Heart right ventricle (tissue), 16 donors: ENCODE results near the gene DDX47. TPM values are rescaled to one million over a fixed set of nuclear protein-coding genes. Genes with fewer than 3 reads are reported as not detected.
"Not testable (repeated sequence)": the region's sequence is repeated elsewhere in the genome, so short reads cannot be mapped to it uniquely, and the experiment has no call there.

Experiments
- ATAC-seq, 8 donors: fragments of 200-7000 bp; cut with Tn5 transposase; one replicate each; pipeline ENCODE4 v1.9.1; 2020; ENCODE audit warnings: mild to moderate bottlenecking in 8 of 8, moderate library complexity in 8 of 8, moderate number of reproducible peaks in 1 of 8
- DNase-seq, 2 donors: peaks; one replicate each; pipeline ENCODE4 v3.0.0-alpha.2; 2020
- H3K27ac ChIP-seq, 10 donors: fragments of 200-600 bp; sonication (generic) in 2 of 10; one replicate each; pipeline versions ENCODE4 v1.5.0 to v1.8.0; 2020 to 2022; ENCODE audit warnings: mild to moderate bottlenecking in 3 of 10
- H3K27me3 ChIP-seq, 7 donors: fragments of 200-600 bp; one replicate each; pipeline ENCODE4 v1.8.0; 2021 to 2022; ENCODE audit warnings: mild to moderate bottlenecking in 2 of 7
- H3K36me3 ChIP-seq, 9 donors: fragments of 200-600 bp; sonication (generic) in 1 of 9; one replicate each; pipeline versions ENCODE4 v1.5.0 to v1.8.0; 2020 to 2022; ENCODE audit warnings: mild to moderate bottlenecking in 2 of 9
- H3K4me1 ChIP-seq, 9 donors: fragments of 200-600 bp; sonication (generic) in 1 of 9; one replicate each; pipeline versions ENCODE4 v1.5.0 to v1.8.0; 2020 to 2022; ENCODE audit warnings: mild to moderate bottlenecking in 4 of 9
- H3K4me3 ChIP-seq, 10 donors: fragments of 200-600 bp; sonication (generic) in 2 of 10; one replicate each; pipeline versions ENCODE4 v1.5.0 to v1.8.0; 2020 to 2022; ENCODE audit warnings: mild to moderate bottlenecking in 7 of 10, moderate library complexity in 2 of 10
- H3K9me3 ChIP-seq, 11 donors: fragments of 200-600 bp in 10 of 11; sonication (generic) in 2 of 11; one replicate each; pipeline versions ENCODE4 v1.5.0 to v1.8.0; 2013 to 2022; ENCODE audit warnings: mild to moderate bottlenecking in 2 of 11, control low read depth in 1 of 11, moderate library complexity in 1 of 11
- WGBS, 2 donors: extraction: QIAGEN DNeasy Blood & Tissue Kit; methylation state at CpG; one replicate each; pipeline ENCODE4 v1.1.7; 2013; ENCODE audit warnings: inconsistent platforms in 1 of 2; 5-methylcytosine and 5-hydroxymethylcytosine counted together
- intact Hi-C, 10 donors: fragments of 100-400 bp; cut with DNase I; formaldehyde crosslinking; loops; one replicate each; pipeline versions ENCODE4 v1.11.1 to v1.14.2; 2022
- polyA plus RNA-seq, 2 donors: library from polyadenylated mRNA; stranded (reverse); fragments of 200-250 nt; gene quantifications; one replicate each; pipeline ENCODE4 v1.2.3, GENCODE V29; 2013
- total RNA-seq, 10 donors: library from RNA; stranded (reverse); fragmentation: NEBNext Ultra II Directional in 3 of 10; extraction: Animal tissue kit (Norgen Biotek cat#: 25700) in 3 of 10; gene quantifications; one replicate each; pipeline versions ENCODE4 v1.2.1 to v1.2.4, GENCODE V29; 2021 to 2023
- TF ChIP-seq, protein P1 (sequence below), 9 donors: fragments of 200-600 bp; sonication (generic) in 2 of 9; IDR thresholded peaks; one replicate each; pipeline versions ENCODE4 v1.5.0 to v1.8.0; 2021 to 2022; ENCODE audit warnings: antibody characterized with exemption in 9 of 9, mild to moderate bottlenecking in 5 of 9, moderate library complexity in 1 of 9
- donor health status: Arrhythmogenic right ventricular cardiomyopathy.
- donor health status: ischemic (EF 13 %, LVEDD 7.1; RV severe dilation, severe dysfunction).
- donor health status: healthy with polysubstance abuse.
- donor health status: DM: no; HTN: yes; CAD: no.
- donor health status: DM: no; HTN: no; CAD: no.
- donor health status: ischemic (EF 25% LVEDD 6.9; RV normal size, moderate dysfunction).
- donor health status: ischemic (EF 25% LVEDD 5.7; RV mildly dilated, moderate dysfunction).
- donor health status: healthy.
- donor health status: DM: yes; HTN: yes; CAD: no.
- donor health status: Ischemic cardiomyopathy.
- donor health status: ischemic (EF 35%, LVEDD 5.7; RV mildly dilated, moderate dysfunction).
- donor health status: nonischemic (EF 11% LVEDD 7.7; RV severe dilation, severe dysfunction).
- donor health status: DM: yes; HTN: yes; CAD: no.
- donor health status: PGD.
- donor health status: ischemic (EF 29% LVEDD 5.4; RV normal size, mild dysfunction).
- donor health status: nonischemic (EF 23%, LVEDD 6.1; RV moderate dilation, normal function).

DDX47 gene
- total and polyA plus RNA-seq, 12 donors = 16.8 to 32.3 (median 29.7) TPM

DNA sequence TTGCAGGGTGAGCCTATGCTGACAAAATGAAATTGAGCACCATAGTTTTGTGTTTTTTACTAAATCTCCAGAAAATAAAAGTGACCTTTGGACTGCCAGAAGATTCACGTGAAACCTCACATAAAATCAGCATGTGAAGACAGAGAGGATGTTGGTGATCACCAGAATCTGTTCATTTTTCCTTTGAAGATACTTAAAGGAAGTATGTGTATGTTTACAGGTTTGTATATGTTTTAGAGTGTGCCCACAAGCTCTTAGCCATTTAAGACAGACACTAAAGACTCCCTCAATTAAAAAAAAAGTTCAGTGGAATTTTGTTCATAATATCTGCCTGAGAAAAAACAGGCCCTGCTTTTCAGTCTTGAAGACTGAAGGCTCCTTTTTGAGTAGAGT, 25.9 kb downstream of the DDX47 start:
- Histone ChIP-seq H3K4me3 (no peak overlapping the region), H3K36me3 (peaks cover 0 to 19% (median 0%) of the 10 kb centered on the region in 9 donors), H3K9me3 (no peaks in the 10 kb centered on the region), H3K27ac (no peak overlapping the region), H3K27me3 (no peaks in the 10 kb centered on the region), H3K4me1 (peaks cover 0 to 7% (median 0%) of the 10 kb centered on the region in 9 donors)
- intact Hi-C loops = loop anchor here in 6 of 10 donors (5.0 to 10.0 kb wide), 4 partner anchors 66 to 148 kb away; no protein-coding TSS in a partner anchor
- 94 to 97% methylated on average over 1 of the region's 1 CpG for WGBS, 2 donors
- TF ChIP-seq, protein P1, sequence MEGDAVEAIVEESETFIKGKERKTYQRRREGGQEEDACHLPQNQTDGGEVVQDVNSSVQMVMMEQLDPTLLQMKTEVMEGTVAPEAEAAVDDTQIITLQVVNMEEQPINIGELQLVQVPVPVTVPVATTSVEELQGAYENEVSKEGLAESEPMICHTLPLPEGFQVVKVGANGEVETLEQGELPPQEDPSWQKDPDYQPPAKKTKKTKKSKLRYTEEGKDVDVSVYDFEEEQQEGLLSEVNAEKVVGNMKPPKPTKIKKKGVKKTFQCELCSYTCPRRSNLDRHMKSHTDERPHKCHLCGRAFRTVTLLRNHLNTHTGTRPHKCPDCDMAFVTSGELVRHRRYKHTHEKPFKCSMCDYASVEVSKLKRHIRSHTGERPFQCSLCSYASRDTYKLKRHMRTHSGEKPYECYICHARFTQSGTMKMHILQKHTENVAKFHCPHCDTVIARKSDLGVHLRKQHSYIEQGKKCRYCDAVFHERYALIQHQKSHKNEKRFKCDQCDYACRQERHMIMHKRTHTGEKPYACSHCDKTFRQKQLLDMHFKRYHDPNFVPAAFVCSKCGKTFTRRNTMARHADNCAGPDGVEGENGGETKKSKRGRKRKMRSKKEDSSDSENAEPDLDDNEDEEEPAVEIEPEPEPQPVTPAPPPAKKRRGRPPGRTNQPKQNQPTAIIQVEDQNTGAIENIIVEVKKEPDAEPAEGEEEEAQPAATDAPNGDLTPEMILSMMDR (IDR thresholded peaks at IDR 0.05) = no peak
- DNase-seq = no peak
- no peak for ATAC-seq

DNA sequence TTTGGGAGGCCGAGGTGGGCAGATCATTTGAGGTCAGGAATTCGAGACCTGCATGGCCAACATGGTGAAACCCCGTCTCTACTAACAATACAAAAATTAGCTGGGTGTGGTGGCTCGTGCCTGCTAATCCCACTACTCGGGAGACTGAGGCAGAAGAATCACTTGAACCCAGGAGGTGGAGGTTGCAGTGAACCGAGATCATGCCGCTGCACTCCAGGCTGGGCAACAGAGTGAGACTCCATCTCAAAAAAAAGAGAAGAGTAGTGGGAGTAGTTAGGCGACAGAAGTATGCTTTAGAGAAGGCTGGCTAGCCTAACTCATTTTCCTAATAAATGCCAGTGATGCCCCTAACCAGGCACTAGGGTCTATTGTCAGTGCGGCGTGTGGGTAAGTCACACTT, 26.3 kb downstream of the DDX47 start:
- H3K27ac ChIP-seq = peak overlapping the region in 1 of 10 donors; percentile 31
- H3K27me3 ChIP-seq, H3K9me3 ChIP-seq, H3K4me3 ChIP-seq, ATAC-seq, H3K4me1 ChIP-seq, DNase-seq: not testable (repeated sequence)
- peaks cover 0 to 15% (median 0%) of the 10 kb centered on the region in 9 donors for H3K36me3 ChIP-seq
- WGBS, 2 donors = 95% methylated on average over 10 of the region's 10 CpGs
- intact Hi-C loops = loop anchor here in 6 of 10 donors (5.0 to 10.0 kb wide), 4 partner anchors 65 to 148 kb away; no protein-coding TSS in a partner anchor

DNA sequence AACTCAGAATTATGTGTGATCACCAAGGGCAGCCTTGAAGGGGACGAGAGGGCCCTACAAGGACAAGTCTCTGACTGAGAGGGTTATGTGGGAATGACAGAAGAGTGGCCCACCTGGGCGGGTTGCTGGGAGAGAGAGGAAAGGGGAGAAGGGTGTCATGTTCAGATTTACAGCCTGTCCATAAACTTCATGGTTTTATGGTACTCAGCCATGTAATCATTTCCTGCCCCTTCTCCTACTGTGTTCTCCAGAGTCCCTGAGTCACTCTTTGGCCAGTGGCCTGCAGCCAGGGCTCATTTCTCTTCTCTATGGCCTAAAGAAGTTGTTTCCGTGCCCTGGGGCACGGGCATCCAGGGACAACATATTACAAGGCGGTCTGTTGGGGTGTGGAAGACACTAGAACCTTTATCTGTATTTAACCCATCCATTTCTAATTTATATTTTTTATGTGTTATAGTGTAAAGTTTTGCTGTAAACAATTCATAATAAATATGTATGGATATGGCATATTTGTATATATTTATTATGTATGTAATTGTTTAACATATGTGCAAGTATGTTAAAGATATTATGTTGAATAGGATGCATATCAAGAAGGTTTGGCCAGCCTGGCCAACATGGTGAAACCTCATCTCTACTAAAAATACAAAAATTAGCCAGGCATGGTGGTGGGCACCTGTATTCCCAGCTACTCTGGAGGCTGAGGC, 26.9 kb downstream of the DDX47 start:
- peak overlapping the region in 1 of 10 donors; percentile 31 for H3K27ac ChIP-seq
- intact Hi-C loops = loop anchor here in 6 of 10 donors (5.0 to 10.0 kb wide), 4 partner anchors 65 to 147 kb away; no protein-coding TSS in a partner anchor
- TF ChIP-seq, protein P1 (IDR thresholded peaks at IDR 0.05) = no peak
- H3K9me3 ChIP-seq = no peaks in the 10 kb centered on the region
- H3K4me3 ChIP-seq = no peak overlapping the region
- WGBS, 2 donors = 69 to 80% methylated on average over 5 of the region's 5 CpGs
- DNase-seq = peak in 1 of 2 donors; percentile 24
- H3K27me3 ChIP-seq = no peaks in the 10 kb centered on the region
- H3K36me3 ChIP-seq = peaks cover 0 to 11% (median 0%) of the 10 kb centered on the region in 9 donors
- peak in 1 of 8 donors; percentile 65 for ATAC-seq
- H3K4me1 ChIP-seq = peaks cover 0 to 7% (median 0%) of the 10 kb centered on the region in 9 donors

DNA sequence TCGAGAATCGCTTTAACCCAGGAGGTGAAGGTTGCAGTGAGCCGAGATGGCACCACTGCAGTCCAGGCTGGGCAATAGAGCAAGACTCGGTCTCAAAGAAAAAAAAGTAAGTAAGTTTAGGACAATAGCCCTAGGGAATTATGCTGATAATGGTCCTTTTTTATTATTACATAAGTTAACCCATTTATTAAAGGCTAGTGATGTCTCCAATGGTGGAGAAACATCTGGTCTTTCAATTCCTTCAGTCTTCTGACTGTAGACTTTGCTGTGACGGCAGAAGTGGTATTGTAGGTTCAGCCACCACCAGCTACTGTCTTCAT, 27.4 kb downstream of the DDX47 start:
- 88 to 97% methylated on average over 5 of the region's 5 CpGs for WGBS, 2 donors
- Histone ChIP-seq H3K27ac (no peak overlapping the region), H3K4me3 (no peak overlapping the region), H3K9me3 (no peaks in the 10 kb centered on the region), H3K27me3 (no peaks in the 10 kb centered on the region), H3K36me3 (peaks cover 0 to 8% (median 0%) of the 10 kb centered on the region in 9 donors), H3K4me1 (peaks cover 0 to 7% (median 0%) of the 10 kb centered on the region in 9 donors)
- intact Hi-C loops = no loop called here
- ATAC-seq (no peak), DNase-seq (no peak)
- TF ChIP-seq, protein P1 (IDR thresholded peaks at IDR 0.05) = no peak

DNA sequence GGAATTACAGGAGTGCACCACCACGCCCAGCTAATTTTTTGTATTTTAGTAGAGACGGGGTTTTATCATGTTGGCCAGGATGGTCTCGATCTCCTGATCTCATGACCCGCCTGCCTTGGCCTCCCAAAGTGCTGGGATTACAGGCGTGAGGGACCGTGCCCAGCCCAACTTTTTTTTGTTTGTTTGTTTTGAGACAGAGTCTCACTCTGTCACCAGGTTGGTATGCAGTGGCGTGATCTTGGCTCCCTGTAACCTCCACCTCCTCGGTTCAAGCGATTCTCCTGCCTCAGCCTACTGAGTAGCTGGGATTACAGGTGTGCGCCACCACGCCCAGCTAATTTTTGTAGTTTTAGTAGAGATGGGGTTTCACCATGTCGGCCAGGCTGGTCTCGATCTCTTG, 28.3 kb downstream of the DDX47 start:
- 90 to 95% methylated on average over 13 of the region's 13 CpGs for WGBS, 2 donors
- intact Hi-C loops, H3K9me3 ChIP-seq, H3K27ac ChIP-seq, H3K36me3 ChIP-seq, H3K27me3 ChIP-seq, DNase-seq, H3K4me3 ChIP-seq, ATAC-seq, H3K4me1 ChIP-seq: not testable (repeated sequence)
